GM18867 (cell line): ENCODE data around the gene CC2D1A.

ENCODE experiments used
- ATAC-seq: cut with Tn5 transposase; IDR thresholded peaks from one replicate; pipeline ENCODE4 v1.9.1; 2021; ENCODE audit warnings: mild to moderate bottlenecking, moderate library complexity; ENCODE audit not compliant: unreplicated experiment

CC2D1A gene

GRCh38 chr19:13976446-13976845 lies 70.4 kb downstream of the CC2D1A start:
- ATAC-seq = no peak

GRCh38 chr19:13977803-13978202 lies 71.8 kb downstream of the CC2D1A start:
- no peak for ATAC-seq

GRCh38 chr19:13978351-13979243 lies 72.6 kb downstream of the CC2D1A start:
- no peak for ATAC-seq

GRCh38 chr19:13979244-13979615 lies 73.2 kb downstream of the CC2D1A start:
- ATAC-seq = no peak

- ATAC-seq = no peak
Measured at GRCh38 chr19:13979686-13980085, 73.7 kb downstream of the CC2D1A start.

- ATAC-seq = no peak
Measured at GRCh38 chr19:13980340-13980739, 74.3 kb downstream of the CC2D1A start.
